Activated CD8-positive, alpha-beta memory T cell treated with anti-CD3 and anti-CD28 coated beads, Interleukin-2, amount 50 U/mL, for 4 hours (primary cell): ENCODE measurements around the gene COMMD4.
"Not testable (repeated sequence)": the region's sequence is repeated elsewhere in the genome, so short reads cannot be mapped to it uniquely, and the experiment has no call there.

ENCODE experiments used
- DNase-seq: peaks from one replicate; pipeline ENCODE4 v3.0.0-alpha.2; 2020

Gene COMMD4

DNA sequence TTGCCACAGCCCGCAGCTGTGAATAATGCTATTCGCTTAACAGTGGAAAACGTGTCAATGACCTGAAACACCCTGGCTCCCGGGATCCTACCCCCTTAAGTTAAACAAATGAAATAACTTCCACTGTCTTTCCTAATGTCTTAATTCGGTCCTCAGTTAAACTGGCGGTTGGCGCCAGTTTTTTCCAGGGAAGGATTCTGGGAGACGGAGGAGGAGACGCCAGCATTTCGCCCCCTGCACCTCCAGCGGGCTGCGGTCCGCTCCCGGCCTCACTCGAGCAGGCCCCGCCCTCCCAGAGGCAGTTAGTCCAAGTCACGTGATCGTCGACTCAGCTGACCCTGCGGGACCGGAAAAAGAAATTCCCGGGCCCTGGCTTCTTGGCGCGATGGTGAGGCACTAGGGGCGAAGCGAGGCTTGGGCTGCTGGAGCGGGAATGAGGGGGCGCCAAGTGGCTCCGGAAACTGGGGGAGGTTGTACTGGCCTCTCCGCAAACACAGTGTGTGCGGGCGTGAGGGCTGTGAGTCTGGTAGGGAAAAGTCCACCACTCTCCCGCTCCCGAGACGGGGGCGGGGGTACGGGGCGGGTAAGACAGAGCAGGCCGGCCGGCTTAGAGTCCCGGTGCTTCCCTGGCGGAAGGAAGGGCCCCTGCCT, at the start of gene COMMD4:
Gene COMMD4, plus strand, starts transcription at position 359 of the 651 bp plus-strand sequence. Its CDS starts 27 bp downstream, at position 386.
- peak; percentile 61 for DNase-seq

DNA sequence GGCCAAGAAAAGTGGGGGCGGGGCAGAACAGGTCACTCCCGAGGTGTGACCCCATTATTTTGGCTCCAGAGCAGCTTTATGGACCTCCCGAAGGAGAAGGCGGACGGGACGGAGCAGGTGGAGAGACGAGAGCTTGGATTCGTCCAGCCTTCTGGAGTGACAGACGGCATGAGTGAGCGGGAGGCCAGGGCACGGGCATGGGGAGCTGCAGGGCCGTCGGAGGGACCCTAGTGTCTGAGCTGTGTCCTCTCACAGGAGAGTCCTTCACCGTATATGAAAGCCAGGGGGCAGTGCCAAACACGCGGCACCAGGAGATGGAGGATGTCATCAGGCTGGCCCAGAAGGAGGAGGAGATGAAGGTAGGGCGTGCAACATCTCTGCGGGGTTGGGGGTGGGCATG, 42.2 kb upstream of the COMMD4 start:
- not testable (repeated sequence) for DNase-seq

DNA sequence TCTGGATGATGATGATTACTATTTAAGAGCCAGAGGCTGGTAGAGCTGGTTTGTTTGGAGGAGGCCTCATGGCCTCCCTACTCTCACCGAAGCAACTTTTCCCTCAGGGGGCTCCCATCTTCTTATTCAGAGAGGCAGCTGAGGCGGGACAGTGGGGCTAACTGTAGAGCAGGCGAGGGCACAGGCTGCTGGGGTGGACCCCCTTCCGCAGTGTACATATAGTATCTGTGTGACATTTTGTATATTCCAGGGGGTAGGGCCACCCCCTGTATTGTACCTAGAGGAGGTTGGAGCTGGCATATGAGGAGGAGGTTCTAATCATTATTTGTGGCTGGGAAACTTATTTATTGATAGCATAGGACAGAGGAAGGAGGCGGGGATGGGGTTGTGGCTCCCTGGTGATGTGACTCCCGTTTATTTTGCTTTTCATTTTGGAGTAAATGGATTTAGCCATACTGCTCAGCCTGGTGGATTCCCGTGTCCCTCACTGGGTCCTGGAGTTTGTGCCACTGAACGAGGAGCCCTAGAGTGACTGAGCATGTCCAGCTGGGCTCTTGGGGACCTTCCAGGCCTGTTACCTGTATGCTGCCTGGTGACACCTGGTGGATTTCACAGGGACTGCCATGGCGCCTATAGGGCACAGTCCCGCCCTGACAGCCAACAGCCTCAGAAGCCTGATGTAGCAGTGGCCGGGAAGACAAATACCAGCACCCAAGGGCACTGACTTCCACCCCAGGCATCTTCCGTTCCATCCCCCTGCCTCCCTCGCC, 37.1 kb upstream of the COMMD4 start:
- DNase-seq = not testable (repeated sequence)

DNA sequence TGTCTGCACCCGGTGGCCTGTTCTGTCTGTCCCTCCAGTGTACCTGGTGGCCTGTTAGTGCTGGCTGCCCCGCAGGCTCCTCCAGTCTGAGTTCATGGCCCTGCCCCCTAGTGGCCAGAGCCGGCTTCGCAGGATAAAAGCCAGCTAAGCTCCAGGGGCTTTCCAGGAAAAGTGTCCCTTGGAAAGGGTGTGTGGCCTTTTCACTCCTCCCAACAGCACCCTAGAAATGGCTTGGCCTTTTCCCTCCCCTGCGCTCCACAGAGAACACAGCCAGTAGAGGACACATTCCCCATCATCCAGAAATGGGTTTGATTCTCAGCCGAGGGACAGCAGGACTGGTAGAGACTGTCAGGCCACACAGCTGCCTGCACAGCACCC, 36.6 kb upstream of the COMMD4 start:
- DNase-seq = peak; percentile 67

DNA sequence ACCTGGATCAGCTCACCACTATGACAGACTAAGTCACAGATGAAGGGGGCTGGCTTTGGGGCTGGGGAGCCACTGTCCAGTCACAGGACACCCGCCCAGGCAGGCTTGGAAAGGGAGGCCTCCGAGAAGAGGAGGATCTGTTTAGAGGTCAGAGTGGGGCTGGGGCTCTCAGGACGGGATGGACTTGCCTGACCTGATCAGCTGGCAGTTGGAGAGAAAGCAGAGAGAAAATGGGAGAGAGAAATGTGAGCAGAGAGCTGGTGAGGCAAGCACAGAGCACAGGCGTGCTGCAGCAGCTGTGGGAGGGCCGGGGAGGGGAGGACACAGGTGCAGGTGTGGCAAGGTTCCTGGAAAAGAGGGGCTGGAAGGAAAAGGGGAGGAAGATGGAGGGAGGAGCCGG, 35.8 kb upstream of the COMMD4 start:
- DNase-seq = not testable (repeated sequence)

DNA sequence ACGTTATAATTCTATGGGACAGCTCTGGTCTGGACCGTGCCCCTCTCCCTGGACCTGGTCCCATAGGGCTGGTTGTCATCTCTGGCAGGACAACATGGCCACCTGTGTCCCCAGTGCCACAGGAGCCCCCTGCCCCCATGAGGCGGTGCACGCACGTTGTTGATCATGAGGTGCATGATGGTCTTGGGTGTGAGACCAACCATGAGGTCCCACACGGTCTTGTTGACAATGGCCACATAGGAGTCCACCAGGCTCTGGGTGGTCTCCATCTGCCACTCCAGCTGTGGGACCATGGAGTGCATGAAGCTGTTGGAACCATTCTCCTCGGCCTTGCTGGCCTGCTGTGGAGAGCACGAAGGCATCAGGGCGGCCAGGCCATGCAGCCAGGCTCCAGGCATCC, 33.5 kb upstream of the COMMD4 start:
- no peak for DNase-seq

DNA sequence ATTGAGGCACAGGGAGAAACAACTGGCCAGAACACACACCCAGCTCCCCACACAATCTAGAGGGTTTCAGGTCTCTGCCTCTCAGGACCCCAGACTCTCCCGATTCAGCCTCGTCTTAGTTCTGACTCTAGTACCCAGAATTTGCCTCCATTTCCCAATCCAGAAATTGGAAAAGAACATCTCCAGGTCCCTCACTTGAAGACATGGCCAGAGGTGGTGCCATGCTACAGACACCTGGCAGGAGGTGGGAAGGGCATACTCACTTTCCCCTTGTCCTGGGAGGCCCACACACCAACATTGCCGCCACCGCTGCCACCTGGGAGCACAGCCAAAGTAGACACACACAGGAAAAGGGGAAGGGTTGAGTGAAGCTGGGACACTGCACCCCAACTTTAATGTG, 33.1 kb upstream of the COMMD4 start:
- not testable (repeated sequence) for DNase-seq

DNA sequence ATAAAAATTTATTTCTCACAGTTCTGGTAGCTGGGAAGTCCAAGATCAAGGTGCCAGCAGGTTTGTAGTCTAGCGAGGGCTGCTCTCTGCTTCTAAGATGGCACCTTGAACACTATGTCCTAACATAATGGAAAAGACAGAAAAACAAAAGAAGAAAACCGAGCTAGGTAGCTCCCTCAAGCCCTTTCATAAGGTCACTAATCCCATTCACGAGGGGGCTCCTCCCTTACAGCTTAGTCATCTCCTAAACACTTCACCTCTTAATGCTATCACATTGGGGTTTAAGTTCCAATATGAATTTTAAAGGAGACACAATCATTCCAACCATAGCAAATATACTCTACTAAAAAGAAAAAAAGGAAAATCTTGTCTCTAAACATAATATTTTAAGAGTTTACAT, 29.7 kb upstream of the COMMD4 start:
- DNase-seq = no peak

DNA sequence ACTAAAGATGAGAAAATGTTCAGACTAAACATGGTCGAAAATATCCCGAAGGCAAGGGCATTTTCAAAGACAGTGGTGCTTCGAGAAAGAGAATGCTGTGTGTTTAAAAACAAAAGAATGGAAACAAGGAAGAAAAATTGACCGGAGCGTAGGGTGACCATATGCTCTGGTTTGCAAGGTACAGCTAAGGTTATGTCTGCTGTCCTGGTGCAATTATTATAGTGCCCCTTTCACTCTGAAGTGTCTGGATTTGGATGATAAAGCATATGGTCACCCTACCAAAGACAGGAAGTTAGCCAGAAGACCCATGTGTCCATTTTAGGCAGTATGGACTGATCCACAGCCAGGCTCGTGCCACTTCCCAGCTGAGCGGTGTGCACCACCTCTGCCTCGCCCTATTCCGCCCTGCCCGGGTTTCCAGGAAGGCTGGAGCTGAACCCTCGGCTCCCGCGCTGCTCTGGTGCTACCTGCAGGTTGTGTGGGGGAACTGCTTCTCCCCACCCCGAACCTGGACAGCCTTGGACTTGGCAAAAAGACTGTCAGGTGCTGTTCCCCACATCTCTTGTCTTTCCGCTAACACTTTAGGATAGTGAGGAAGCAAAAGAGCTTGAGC, 28.0 kb upstream of the COMMD4 start:
- no peak for DNase-seq

DNA sequence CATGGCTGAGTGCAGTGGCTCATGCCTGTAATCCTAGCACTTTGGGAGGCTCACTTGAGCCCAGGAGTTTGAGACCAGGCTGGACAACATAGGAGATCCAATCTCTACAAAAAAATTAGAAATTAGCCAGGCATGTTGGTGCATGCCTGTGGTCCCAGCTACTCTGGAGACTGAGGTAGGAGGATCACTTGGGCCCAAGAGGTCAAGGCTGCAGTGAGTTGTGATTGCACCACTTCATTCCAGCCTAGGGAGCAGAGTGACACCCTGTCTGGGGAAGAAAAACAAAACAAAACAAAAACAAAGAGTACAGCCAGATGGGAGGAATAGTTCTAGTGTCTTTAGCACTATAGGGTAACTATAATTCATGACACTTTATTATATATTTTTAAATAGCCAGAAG, 26.2 kb upstream of the COMMD4 start:
- no peak for DNase-seq

DNA sequence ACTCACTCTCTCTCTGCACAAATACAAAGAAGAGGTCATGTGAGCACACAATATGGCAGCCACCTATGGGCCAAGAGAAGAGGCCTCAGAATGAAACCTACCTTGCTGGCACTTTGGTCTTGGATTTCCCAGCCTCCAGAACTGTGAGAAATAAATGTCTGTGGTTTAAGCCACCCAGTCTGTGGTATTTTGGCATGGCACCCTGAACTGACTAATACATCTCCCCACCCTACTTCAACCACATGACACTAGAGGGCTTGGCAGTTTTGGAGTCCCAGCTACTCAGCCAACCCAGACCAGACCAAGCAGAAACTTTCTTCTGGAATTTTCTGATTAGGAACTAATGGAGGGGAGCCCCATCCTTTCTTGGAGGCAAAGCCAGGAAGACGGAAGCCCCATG, 23.3 kb upstream of the COMMD4 start:
- not testable (repeated sequence) for DNase-seq

DNA sequence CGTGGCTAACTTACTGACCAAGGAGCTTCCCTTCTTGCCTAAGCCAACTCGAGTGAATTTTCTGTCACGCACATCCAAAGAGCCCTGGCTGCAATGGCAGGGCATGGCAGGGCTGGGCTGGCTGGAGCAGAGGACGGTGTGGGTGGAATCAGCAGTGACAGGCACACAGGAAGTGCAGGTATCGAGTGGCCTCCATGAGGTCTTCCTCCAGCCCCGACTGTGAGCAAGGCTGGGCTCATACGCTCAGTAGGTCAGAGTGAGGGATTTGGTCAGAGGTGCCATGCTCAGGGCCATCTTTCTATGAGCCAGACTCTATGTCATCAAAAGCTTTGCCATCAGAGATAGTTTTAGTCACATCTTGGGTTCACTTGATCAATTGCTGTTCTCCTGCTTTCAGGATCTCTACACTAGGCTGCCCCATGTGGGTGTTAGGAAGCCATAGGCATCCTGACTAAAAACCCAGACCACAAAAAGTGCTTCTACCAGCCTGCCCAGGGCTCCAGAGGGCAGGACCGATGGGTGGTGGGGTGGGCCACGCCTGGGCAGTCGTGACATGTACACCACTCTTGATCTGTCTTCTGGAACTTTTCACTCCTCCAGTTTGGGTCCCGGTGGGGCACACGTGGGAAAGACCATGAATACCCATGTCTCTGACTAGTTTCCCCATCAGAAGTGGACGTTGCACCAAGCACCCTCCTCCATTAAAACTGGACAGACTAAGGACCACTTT, 22.6 kb upstream of the COMMD4 start:
- no peak for DNase-seq

DNA sequence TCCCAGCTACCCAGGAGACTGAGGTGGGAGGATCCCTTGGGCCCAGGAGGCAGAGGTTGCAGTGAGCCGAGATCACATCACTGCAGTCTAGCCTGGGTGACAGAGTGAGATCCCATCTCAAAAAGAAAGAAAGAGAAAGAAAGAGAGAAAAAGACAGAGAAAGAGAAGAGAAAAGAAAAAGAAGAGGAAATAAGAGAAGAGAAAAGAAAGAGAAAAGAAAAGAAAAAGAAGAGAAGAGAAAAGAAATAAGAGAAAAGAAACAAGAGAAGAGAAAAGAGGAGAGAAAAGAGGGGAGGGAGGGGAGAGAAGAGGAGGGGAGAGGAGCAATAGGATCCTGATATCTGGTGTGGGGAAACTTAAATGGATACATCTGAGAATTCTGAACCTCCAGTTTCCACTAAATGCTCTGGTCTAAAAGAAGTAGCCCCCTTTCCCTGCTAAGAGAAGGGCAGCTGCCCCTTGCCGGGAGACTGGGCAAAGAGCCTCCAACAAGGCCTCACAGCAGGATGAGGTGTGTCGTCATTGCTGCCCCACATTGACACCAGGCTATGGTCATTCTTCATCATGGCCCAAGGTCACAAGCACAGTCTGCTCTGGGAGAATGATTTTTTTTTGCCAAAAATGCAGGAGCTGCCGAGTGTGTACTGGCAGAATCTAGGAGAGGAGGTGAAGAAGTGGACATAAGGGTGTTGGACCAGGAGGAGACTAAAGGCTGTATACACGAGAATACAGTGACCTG, 21.1 kb upstream of the COMMD4 start:
- DNase-seq = no peak

DNA sequence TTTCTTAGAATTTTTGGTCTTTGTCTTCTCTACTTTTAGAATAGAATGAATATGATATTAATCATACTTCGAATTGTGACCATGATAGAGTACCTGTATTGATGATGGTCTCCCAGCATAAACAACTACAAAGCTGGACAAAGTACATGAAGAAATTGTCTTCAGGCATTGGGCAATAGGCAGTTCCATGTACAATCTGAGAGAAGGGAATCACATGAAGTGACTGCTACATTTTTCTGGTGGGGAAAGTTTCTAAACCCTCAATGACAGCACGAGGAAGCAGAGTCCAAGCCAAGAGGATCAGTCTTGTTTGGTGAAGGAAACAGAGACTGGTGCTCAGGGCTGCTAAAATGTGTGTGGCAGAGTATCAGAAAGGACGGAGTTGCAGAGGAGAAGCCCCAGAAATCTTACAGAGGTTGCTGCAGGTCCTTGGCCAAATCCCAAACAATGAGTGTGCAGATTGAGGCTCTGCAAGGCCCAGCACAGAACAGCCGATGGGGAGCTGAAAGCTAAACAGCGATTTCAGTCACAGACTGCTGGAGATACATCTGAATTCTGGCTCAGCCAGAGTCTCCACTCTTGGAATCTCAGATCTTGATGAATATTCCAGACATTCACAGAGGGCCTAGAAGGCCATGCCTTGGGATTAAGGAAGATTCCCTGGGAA, 16.5 kb upstream of the COMMD4 start:
- DNase-seq = not testable (repeated sequence)

DNA sequence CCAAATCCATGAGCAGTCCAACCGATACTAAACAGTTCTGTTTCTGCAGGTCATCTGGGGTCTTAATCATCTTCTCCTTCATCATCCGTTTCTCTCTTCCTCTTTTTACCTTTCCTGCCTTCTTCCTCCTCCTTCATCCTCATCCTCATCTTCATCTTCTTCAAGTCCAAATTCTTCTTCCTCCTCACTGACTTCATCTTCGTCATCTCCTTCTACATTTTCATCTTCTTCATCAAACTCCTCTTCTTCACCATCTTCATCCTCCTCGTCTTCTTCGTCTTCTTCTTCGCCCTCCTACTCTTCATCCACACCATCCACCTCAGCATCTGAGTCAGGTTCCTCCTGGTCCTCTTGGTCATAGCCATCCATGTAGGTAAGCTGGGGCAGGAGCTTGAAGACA, 14.2 kb upstream of the COMMD4 start:
- no peak for DNase-seq

DNA sequence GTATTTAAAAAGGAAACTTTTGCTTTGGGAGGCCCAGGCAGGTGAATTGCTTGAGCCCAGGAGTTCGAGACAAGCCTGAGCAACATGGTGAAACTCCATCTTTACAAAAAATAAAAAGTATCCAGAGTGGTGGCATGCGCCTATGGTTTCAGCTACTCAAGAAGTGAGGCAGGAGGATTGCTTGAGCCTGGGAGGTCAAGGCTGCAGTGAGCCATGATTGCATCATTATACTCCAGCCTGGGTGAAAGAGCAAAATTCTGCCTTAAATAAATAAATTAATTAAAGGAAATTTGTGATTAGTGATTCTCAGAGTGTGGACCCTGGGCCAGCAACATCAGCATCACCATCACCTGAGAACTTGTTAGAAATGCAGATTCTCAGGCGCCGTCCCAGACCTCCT, 9.9 kb upstream of the COMMD4 start:
- DNase-seq = no peak

DNA sequence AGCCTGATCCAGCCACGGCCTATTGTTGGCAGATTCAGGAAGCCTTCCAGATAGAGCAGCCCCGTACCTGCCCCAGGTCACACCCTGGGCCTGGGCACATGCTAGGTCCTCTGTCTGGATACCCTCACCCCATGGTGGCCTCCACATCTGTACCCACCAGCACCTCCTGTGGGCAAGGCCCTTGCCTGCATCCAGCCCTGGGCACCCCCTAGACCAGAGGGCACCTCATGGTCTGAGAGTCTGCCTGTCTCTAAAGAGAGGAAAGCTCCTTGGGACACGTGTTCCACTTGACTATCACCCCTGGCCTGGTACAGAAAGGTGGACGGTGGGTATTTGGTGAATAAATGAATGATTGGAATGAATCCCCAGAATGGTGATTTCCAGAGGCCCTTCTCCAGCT, 8.9 kb upstream of the COMMD4 start:
- DNase-seq = no peak

DNA sequence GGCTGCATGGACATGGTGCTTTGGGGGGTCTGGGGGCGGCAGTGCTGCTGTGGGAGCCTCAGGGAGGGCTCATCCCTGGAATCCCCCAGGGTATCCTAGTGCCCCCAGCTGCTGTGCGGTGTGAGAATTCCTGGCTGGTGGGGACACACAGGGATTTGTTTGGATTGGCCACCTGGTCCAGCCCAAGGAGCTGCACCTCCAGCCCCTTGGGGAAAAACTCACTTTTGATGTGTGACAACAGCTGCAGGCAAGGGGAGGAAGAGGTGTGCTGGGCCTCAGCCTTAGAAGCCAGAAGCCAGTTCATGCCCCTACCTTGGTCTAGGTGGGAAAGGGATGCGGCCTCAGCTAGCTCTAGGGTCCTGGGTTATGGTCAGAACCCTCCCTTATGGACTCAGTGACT, 8.4 kb upstream of the COMMD4 start:
- DNase-seq = no peak

DNA sequence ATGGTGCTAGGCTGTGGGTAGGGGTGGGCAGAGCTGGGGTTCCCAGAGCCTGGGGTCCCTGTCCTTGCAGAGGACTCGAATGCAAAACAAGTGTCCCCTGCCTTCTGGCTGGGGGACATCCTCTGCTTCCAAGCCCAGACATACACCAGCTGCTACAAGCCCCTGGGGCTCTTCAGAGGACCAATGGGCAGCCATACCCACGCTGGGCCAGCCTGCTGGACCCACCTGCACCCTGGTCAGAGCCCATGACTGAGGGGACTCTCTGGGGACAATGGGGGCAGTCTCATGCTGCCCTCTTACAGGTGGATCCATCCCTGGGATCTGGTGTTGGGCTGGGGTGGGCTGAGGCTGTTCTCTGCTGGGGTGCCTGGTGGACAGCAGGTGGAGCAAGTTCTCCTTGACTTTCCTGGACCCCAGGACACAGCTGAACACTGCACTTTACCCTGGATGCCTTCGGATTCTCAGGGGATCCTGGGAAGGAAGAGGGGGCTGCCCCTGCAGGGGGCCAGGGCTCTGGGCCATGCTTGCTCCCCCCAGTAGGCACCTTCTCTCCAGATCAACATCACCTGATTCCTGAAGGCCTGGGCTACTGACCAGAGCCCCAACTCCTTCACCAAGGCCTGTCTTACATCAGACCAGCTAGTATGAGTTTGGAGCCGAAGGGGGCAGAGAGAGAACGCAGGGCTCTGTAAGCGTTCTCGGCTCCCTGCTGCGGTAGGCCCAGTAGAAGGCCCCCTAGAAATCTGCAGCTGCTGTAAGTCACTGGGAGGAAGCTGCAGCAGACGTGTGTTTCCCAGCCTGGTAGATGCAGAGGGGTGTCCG, 7.2 kb upstream of the COMMD4 start:
- DNase-seq = no peak

DNA sequence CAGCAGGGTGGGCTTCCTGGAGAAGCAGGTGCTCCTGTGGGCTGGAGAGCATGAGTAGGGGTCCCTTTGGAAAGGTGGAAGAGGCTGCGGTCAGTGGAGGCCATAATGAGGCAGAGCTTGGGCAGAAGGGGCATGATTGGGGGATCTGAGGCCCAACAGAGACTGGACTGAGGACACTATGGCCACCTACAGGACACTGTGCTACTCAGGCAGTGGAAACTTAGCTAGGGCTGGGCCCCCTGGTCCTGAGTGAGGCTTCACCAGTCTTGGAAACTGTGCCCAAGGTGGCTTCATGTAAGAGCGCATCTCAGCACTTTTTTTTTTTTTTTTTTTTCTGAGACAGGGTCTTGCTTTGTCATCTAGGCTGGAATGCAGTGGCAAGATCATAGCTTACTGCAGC, 6.3 kb upstream of the COMMD4 start:
- no peak for DNase-seq

DNA sequence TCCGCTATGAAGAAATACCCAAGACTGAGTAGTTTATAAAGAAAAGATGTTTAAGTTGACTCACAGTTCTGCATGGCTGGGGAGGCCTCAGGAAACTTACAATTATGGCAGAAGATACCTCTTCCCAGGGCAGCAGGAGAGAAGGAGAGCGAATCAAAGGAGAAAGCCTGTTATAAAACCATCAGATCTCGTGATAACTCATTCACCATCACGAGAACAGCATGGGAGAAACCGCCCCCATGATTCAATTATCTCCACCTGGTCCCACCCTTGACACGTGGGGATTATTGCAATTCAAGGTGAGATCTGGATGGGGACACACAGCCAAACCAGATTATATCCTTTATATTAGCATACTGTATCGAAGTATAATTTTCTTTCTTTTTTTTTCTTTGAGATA, 3.8 kb upstream of the COMMD4 start:
- not testable (repeated sequence) for DNase-seq
